ENCODE results near the gene SLC35F3.

DNA sequence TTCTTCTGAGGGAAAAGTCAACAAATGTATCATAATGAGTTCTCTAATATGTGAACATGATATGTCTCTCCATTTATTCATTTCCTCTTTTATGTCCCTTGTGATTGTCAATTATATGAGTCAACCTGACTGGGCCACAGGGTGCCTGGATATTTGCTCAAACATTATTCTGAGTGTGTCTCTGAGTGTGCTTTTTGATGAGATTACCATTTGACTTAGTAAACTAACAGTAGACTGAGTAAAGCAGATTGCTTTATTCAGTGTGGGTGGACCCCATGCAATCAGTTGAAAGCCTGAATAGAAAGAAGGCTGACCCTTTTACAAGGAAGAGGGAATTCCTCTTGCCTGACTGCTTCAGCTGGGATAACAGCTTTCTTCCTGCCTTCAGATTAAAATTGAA is 142.6 kb downstream of the SLC35F3 start:
- TF ChIP-seq POLR2A (IDR thresholded peaks at IDR 0.05) (no peak), EP300 (IDR thresholded peaks at IDR 0.05) (no peak)
- TF ChIP-seq, protein P1, sequence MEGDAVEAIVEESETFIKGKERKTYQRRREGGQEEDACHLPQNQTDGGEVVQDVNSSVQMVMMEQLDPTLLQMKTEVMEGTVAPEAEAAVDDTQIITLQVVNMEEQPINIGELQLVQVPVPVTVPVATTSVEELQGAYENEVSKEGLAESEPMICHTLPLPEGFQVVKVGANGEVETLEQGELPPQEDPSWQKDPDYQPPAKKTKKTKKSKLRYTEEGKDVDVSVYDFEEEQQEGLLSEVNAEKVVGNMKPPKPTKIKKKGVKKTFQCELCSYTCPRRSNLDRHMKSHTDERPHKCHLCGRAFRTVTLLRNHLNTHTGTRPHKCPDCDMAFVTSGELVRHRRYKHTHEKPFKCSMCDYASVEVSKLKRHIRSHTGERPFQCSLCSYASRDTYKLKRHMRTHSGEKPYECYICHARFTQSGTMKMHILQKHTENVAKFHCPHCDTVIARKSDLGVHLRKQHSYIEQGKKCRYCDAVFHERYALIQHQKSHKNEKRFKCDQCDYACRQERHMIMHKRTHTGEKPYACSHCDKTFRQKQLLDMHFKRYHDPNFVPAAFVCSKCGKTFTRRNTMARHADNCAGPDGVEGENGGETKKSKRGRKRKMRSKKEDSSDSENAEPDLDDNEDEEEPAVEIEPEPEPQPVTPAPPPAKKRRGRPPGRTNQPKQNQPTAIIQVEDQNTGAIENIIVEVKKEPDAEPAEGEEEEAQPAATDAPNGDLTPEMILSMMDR (IDR thresholded peaks at IDR 0.05): no peak

Measured in ovary (tissue), 3 donors.